HG02840 (cell line): ENCODE measurements around the gene OXCT1.
A peak's percentile ranks its signal among the peaks of the same experiment; 100 is the strongest.
"Not testable (repeated sequence)": the region's sequence is repeated elsewhere in the genome, so short reads cannot be mapped to it uniquely, and the experiment has no call there.

Experiments
- ATAC-seq: cut with Tn5 transposase; IDR thresholded peaks from one replicate; pipeline ENCODE4 v1.9.1; 2021; ENCODE audit warnings: mild to moderate bottlenecking, moderate library complexity, moderate number of reproducible peaks; ENCODE audit not compliant: unreplicated experiment, low FRiP score

Gene OXCT1

GRCh38 chr5:41785061-41785460 lies 85.2 kb downstream of the OXCT1 start:
- ATAC-seq, result no peak

GRCh38 chr5:41778410-41778809 lies 91.8 kb downstream of the OXCT1 start:
- no peak for ATAC-seq

GRCh38 chr5:41776435-41776834 lies 93.8 kb downstream of the OXCT1 start:
- no peak for ATAC-seq

- no peak for ATAC-seq
Observed at GRCh38 chr5:41773799-41774198, 96.4 kb downstream of the OXCT1 start.

- no peak for ATAC-seq
Observed at GRCh38 chr5:41772785-41773442, 97.3 kb downstream of the OXCT1 start.

- ATAC-seq, result no peak
Observed at GRCh38 chr5:41772056-41772455, 98.2 kb downstream of the OXCT1 start.

GRCh38 chr5:41770799-41771198 lies 99.4 kb downstream of the OXCT1 start:
- peak; percentile 77 for ATAC-seq

GRCh38 chr5:41768692-41769091 lies 101.5 kb downstream of the OXCT1 start:
- no peak for ATAC-seq

- ATAC-seq, result no peak
Observed at GRCh38 chr5:41764650-41765049, 105.6 kb downstream of the OXCT1 start.

- ATAC-seq, result no peak
Observed at GRCh38 chr5:41763574-41763973, 106.7 kb downstream of the OXCT1 start.

- ATAC-seq, result no peak
Observed at GRCh38 chr5:41763081-41763480, 107.1 kb downstream of the OXCT1 start.

- no peak for ATAC-seq
Observed at GRCh38 chr5:41762426-41762825, 107.8 kb downstream of the OXCT1 start.

- ATAC-seq, result no peak
Observed at GRCh38 chr5:41761663-41762062, 108.6 kb downstream of the OXCT1 start.

- ATAC-seq, result no peak
Observed at GRCh38 chr5:41755705-41756104, 114.5 kb downstream of the OXCT1 start.

- ATAC-seq, result no peak
Observed at GRCh38 chr5:41754857-41755256, 115.4 kb downstream of the OXCT1 start.

- no peak for ATAC-seq
Observed at GRCh38 chr5:41751867-41752266, 118.4 kb downstream of the OXCT1 start.

GRCh38 chr5:41748631-41749030 lies 121.6 kb downstream of the OXCT1 start:
- ATAC-seq, result peak; percentile 100

GRCh38 chr5:41747708-41748107 lies 122.5 kb downstream of the OXCT1 start:
- ATAC-seq, result no peak

GRCh38 chr5:41747301-41747700 lies 122.9 kb downstream of the OXCT1 start:
- no peak for ATAC-seq

GRCh38 chr5:41742608-41743007 lies 127.6 kb downstream of the OXCT1 start:
- ATAC-seq, result not testable (repeated sequence)

- ATAC-seq, result no peak
Observed at GRCh38 chr5:41738710-41739354, 131.4 kb downstream of the OXCT1 start.

GRCh38 chr5:41736641-41737040 lies 133.6 kb downstream of the OXCT1 start:
- no peak for ATAC-seq
